MM.1S (cell line): ENCODE data around the gene ADAMTS1.

Source experiments
- DNase-seq: peaks from one replicate; pipeline ENCODE4 v3.0.0-alpha.2; 2015
- H2AFZ ChIP-seq: fragments of 300-600 bp; sonication (generic); 2 replicates; pipeline ENCODE4 v1.6.0; 2016; ENCODE audit warnings: antibody characterized with exemption, low read length
- H3F3A ChIP-seq: fragments of 300-600 bp; sonication (generic); 2 replicates; pipeline ENCODE4 v1.6.1; 2016; ENCODE audit warnings: mild to moderate bottlenecking, antibody characterized with exemption, low read length, moderate library complexity, mixed read lengths; ENCODE audit not compliant: insufficient read depth
- H3K27ac ChIP-seq: fragments of 300-600 bp; sonication (generic); 2 replicates; pipeline ENCODE4 v1.5.1; 2016; ENCODE audit warnings: mild to moderate bottlenecking, low read length
- H3K27me3 ChIP-seq: fragments of 300-600 bp; sonication (generic); replicated peaks from 2 replicates; pipeline ENCODE4 v1.6.0; 2016; ENCODE audit warnings: low read length; ENCODE audit not compliant: insufficient read depth
- H3K36me3 ChIP-seq: fragments of 300-600 bp; sonication (generic); replicated peaks from 2 replicates; pipeline ENCODE4 v1.6.1; 2016; ENCODE audit warnings: mild to moderate bottlenecking, low read length, mixed read lengths; ENCODE audit not compliant: insufficient read depth
- H3K4me1 ChIP-seq: fragments of 300-600 bp; sonication (generic); 2 replicates; pipeline ENCODE4 v1.6.1; 2016; ENCODE audit warnings: low read length, mixed read lengths
- H3K4me2 ChIP-seq: fragments of 300-600 bp; sonication (generic); 2 replicates; pipeline ENCODE4 v1.6.0; 2016; ENCODE audit warnings: low read depth, low read length
- H3K4me3 ChIP-seq: fragments of 300-600 bp; sonication (generic); 2 replicates; pipeline ENCODE4 v1.5.1; 2016; ENCODE audit warnings: low read length, mixed read lengths
- H3K79me2 ChIP-seq: fragments of 300-600 bp; sonication (generic); 2 replicates; pipeline ENCODE4 v1.6.1; 2016; ENCODE audit warnings: mixed run types, low read length, mixed read lengths
- H3K9ac ChIP-seq: fragments of 300-600 bp; sonication (generic); 2 replicates; pipeline ENCODE4 v1.6.1; 2016; ENCODE audit warnings: low read length, mixed read lengths
- H3K9me2 ChIP-seq: fragments of 300-600 bp; sonication (generic); replicated peaks from 2 replicates; pipeline ENCODE4 v1.6.1; 2016; ENCODE audit warnings: mild to moderate bottlenecking, low read length, mixed read lengths; ENCODE audit not compliant: insufficient read depth
- H3K9me3 ChIP-seq: fragments of 300-600 bp; sonication (generic); replicated peaks from 2 replicates; pipeline ENCODE4 v1.6.1; 2016; ENCODE audit warnings: mild to moderate bottlenecking, low read length, mixed read lengths; ENCODE audit not compliant: insufficient read depth
- H4K20me1 ChIP-seq: fragments of 300-600 bp; sonication (generic); 2 replicates; pipeline ENCODE4 v1.6.1; 2016; ENCODE audit warnings: mild to moderate bottlenecking, low read length, moderate library complexity, mixed read lengths; ENCODE audit not compliant: insufficient read depth
- CTCF ChIP-seq: fragments of 300-600 bp; sonication (generic); IDR thresholded peaks from 2 replicates; pipeline ENCODE4 v1.5.1; 2016; ENCODE audit warnings: antibody characterized with exemption, low read length, mixed read lengths
- EZH2 ChIP-seq: fragments of 300-600 bp; sonication (generic); optimal IDR thresholded peaks from 2 replicates; pipeline ENCODE3; 2017; ENCODE audit warnings: low read depth, mild to moderate bottlenecking, antibody characterized with exemption, low read length, mixed read lengths
- EZH2phosphoT487 ChIP-seq: fragments of 300-600 bp; sonication (generic); IDR thresholded peaks from 2 replicates; pipeline ENCODE4 v1.6.1; 2018; ENCODE audit warnings: antibody characterized with exemption, low read length

The ADAMTS1 gene

GRCh38 chr21:26798856-26799751 lies 46.1 kb downstream of the ADAMTS1 start:
- H3K27ac ChIP-seq = no peak overlapping the region
- no peak for DNase-seq
- H3K27me3 ChIP-seq = no peaks in the 10 kb centered on the region
- no peaks in the 10 kb centered on the region for H3K9me3 ChIP-seq
- H3K36me3 ChIP-seq = no peaks in the 10 kb centered on the region
- H3K4me2 ChIP-seq = no peak overlapping the region
- no peak overlapping the region for H3K9ac ChIP-seq
- no peaks in the 10 kb centered on the region for H3K79me2 ChIP-seq
- TF ChIP-seq EZH2 (no peak), CTCF (no peak), EZH2phosphoT487 (no peak)
- no peaks in the 10 kb centered on the region for H3K4me1 ChIP-seq
- no peak overlapping the region for H3K4me3 ChIP-seq
- H4K20me1 ChIP-seq = no peaks in the 10 kb centered on the region
- H3K9me2 ChIP-seq = no peaks in the 10 kb centered on the region
- H3F3A ChIP-seq = no peaks in the 10 kb centered on the region
- H2AFZ ChIP-seq = no peak overlapping the region

- no peak for DNase-seq
- no peak overlapping the region for H3K4me2 ChIP-seq
- TF ChIP-seq EZH2 = no peak
- no peak for TF ChIP-seq CTCF
- TF ChIP-seq EZH2phosphoT487 = no peak
- H3K79me2 ChIP-seq = no peaks in the 10 kb centered on the region
- no peaks in the 10 kb centered on the region for H3F3A ChIP-seq
- H3K4me3 ChIP-seq = no peak overlapping the region
- H3K36me3 ChIP-seq = no peaks in the 10 kb centered on the region
- H3K27ac ChIP-seq = no peak overlapping the region
- no peak overlapping the region for H2AFZ ChIP-seq
- no peaks in the 10 kb centered on the region for H3K9me2 ChIP-seq
- no peaks in the 10 kb centered on the region for H3K4me1 ChIP-seq
- H3K9me3 ChIP-seq = no peaks in the 10 kb centered on the region
- H3K9ac ChIP-seq = no peak overlapping the region
- H3K27me3 ChIP-seq = no peaks in the 10 kb centered on the region
- no peaks in the 10 kb centered on the region for H4K20me1 ChIP-seq
These were observed 47.2 kb downstream of the ADAMTS1 start for GRCh38 chr21:26797878-26798456.

GRCh38 chr21:26795866-26796329 lies 49.3 kb downstream of the ADAMTS1 start:
- no peak overlapping the region for H3K9ac ChIP-seq
- TF ChIP-seq EZH2phosphoT487 (no peak), CTCF (no peak), EZH2 (no peak)
- no peaks in the 10 kb centered on the region for H3K4me1 ChIP-seq
- H4K20me1 ChIP-seq = no peaks in the 10 kb centered on the region
- H3K4me3 ChIP-seq = no peak overlapping the region
- H2AFZ ChIP-seq = no peak overlapping the region
- H3K9me2 ChIP-seq = no peaks in the 10 kb centered on the region
- DNase-seq = no peak
- H3K4me2 ChIP-seq = no peak overlapping the region
- no peak overlapping the region for H3K27ac ChIP-seq
- no peaks in the 10 kb centered on the region for H3K36me3 ChIP-seq
- H3K79me2 ChIP-seq = no peaks in the 10 kb centered on the region
- no peaks in the 10 kb centered on the region for H3K9me3 ChIP-seq
- no peaks in the 10 kb centered on the region for H3K27me3 ChIP-seq
- no peaks in the 10 kb centered on the region for H3F3A ChIP-seq
